HUES64 (cell line): ENCODE measurements around the gene SELP.

Source experiments
- H3K27ac ChIP-seq: 2 replicates; pipeline ENCODE4 v1.7.0; 2013; ENCODE audit warnings: low read depth, low read length, inconsistent platforms
- H3K27me3 ChIP-seq: 2 replicates; pipeline ENCODE4 v1.6.1; 2013; ENCODE audit warnings: mild to moderate bottlenecking, low read length; ENCODE audit not compliant: insufficient read depth
- H3K36me3 ChIP-seq: 2 replicates; pipeline ENCODE4 v1.6.1; 2013; ENCODE audit warnings: mild to moderate bottlenecking, low read length; ENCODE audit not compliant: insufficient read depth
- H3K4me1 ChIP-seq: 2 replicates; pipeline ENCODE4 v1.6.1; 2013; ENCODE audit warnings: mild to moderate bottlenecking, low read length, moderate library complexity; ENCODE audit not compliant: insufficient read depth
- H3K4me3 ChIP-seq: 2 replicates; pipeline ENCODE4 v1.5.1; 2013; ENCODE audit warnings: mild to moderate bottlenecking, low read length, moderate library complexity
- H3K9ac ChIP-seq: 2 replicates; pipeline ENCODE4 v1.6.1; 2013; ENCODE audit warnings: mild to moderate bottlenecking, low read depth, low read length
- H3K9me3 ChIP-seq: 2 replicates; pipeline ENCODE4 v1.6.1; 2013; ENCODE audit warnings: low read depth, low read length; ENCODE audit not compliant: insufficient read depth
- WGBS: fragments of 150-250, 120-280 bp; methylation state at CpG from one replicate; pipeline ENCODE4 v1.1.7; 2013; ENCODE audit warnings: missing lambda C conversion rate; 5-methylcytosine and 5-hydroxymethylcytosine counted together

Gene SELP

DNA sequence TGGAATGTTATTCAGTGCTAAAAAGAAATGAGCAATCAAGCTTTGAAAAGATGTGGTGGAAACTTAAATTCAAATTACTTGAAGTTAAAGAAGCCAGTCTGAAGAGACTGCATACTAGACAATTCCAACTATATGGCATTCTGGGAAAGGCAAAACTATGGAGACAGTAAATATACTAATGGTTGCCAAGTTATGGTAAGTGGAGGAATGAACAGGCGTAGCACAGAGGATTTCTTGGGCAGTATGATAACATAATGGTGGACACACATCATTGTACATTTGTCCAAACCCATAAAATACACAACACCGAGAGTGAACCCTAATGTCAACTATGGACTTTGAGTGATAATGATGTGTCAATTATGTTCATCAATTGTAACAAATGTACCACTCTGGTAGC, 21.1 kb upstream of the SELP start:
- no peak overlapping the region for H3K4me3 ChIP-seq
- no peak overlapping the region for H3K27ac ChIP-seq
- peaks cover 6% of the 10 kb centered on the region; the same call in 1 of the 2 replicates for H3K4me1 ChIP-seq
- H3K36me3 ChIP-seq, result no peaks in the 10 kb centered on the region
- WGBS, result 86% methylated on average over 1 of the region's 2 CpGs
- H3K9ac ChIP-seq, result no peak overlapping the region
- H3K27me3 ChIP-seq, result no peaks in the 10 kb centered on the region
- no peaks in the 10 kb centered on the region for H3K9me3 ChIP-seq

GRCh38 chr1:169650551-169650950, 20.6 kb upstream of the SELP start:
- H3K4me1 ChIP-seq, result peaks cover 6% of the 10 kb centered on the region; the same call in 1 of the 2 replicates
- H3K9me3 ChIP-seq, result no peaks in the 10 kb centered on the region
- no peaks in the 10 kb centered on the region for H3K36me3 ChIP-seq
- H3K27me3 ChIP-seq, result no peaks in the 10 kb centered on the region
- H3K4me3 ChIP-seq, result no peak overlapping the region
- 81% methylated on average over 4 of the region's 4 CpGs for WGBS
- H3K9ac ChIP-seq, result no peak overlapping the region
- H3K27ac ChIP-seq, result no peak overlapping the region

- Histone ChIP-seq H3K4me1 (peaks cover 6% of the 10 kb centered on the region; the same call in 1 of the 2 replicates), H3K4me3 (no peak overlapping the region), H3K27me3 (no peaks in the 10 kb centered on the region), H3K9me3 (no peaks in the 10 kb centered on the region), H3K27ac (no peak overlapping the region), H3K9ac (no peak overlapping the region), H3K36me3 (no peaks in the 10 kb centered on the region)
- WGBS, result 78% methylated on average over 1 of the region's 1 CpG
Observed at GRCh38 chr1:169648709-169649108, 18.8 kb upstream of the SELP start.

DNA sequence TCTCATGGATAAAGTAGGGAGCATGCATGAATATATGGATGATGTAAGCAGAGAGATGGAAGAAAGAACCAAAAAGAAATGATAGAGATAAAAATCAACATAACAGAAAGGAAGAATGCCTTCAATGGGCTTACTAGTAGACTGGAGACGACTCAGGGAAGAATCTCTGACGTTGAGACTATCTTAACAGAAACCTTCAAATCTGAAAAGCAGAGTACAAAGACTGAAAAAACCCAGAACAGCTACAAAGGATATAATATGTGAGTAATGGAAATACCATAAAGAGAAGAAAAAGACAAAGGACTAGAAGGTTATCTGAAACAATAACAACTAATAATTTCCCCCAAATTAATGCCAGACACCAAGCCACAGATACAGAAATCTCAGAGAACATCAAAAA, 18.3 kb upstream of the SELP start:
- Histone ChIP-seq H3K4me1 (peaks cover 6% of the 10 kb centered on the region; the same call in 1 of the 2 replicates), H3K9ac (no peak overlapping the region), H3K9me3 (no peaks in the 10 kb centered on the region), H3K27me3 (no peaks in the 10 kb centered on the region), H3K4me3 (no peak overlapping the region), H3K27ac (no peak overlapping the region), H3K36me3 (no peaks in the 10 kb centered on the region)
- WGBS, result no CpG with 5 or more reads among the region's 2 CpGs

- Histone ChIP-seq H3K27ac (no peak overlapping the region), H3K9me3 (no peaks in the 10 kb centered on the region), H3K27me3 (no peaks in the 10 kb centered on the region), H3K4me3 (no peak overlapping the region), H3K9ac (no peak overlapping the region), H3K36me3 (no peaks in the 10 kb centered on the region), H3K4me1 (peaks cover 6% of the 10 kb centered on the region; the same call in 1 of the 2 replicates)
Observed at GRCh38 chr1:169647512-169647911, 17.6 kb upstream of the SELP start.

- 85% methylated on average over 3 of the region's 3 CpGs for WGBS
Observed at GRCh38 chr1:169644297-169644696, 14.4 kb upstream of the SELP start.

GRCh38 chr1:169634877-169635276, 5.0 kb upstream of the SELP start:
- H3K27ac ChIP-seq, result no peak overlapping the region
- H3K4me1 ChIP-seq, result no peaks in the 10 kb centered on the region
- no peaks in the 10 kb centered on the region for H3K36me3 ChIP-seq
- 80% methylated on average over 1 of the region's 1 CpG for WGBS
- H3K9me3 ChIP-seq, result peaks cover 20% of the 10 kb centered on the region
- no peak overlapping the region for H3K9ac ChIP-seq
- H3K4me3 ChIP-seq, result no peak overlapping the region
- no peaks in the 10 kb centered on the region for H3K27me3 ChIP-seq

More at GRCh38 chr1:169644297-169644696, 14.4 kb upstream of the SELP start:
- H3K4me1 ChIP-seq, result peaks cover 6% of the 10 kb centered on the region; the same call in 1 of the 2 replicates
- H3K4me3 ChIP-seq, result no peak overlapping the region
- H3K36me3 ChIP-seq, result no peaks in the 10 kb centered on the region
- H3K9me3 ChIP-seq, result no peaks in the 10 kb centered on the region
- H3K9ac ChIP-seq, result no peak overlapping the region
- H3K27ac ChIP-seq, result no peak overlapping the region
- H3K27me3 ChIP-seq, result no peaks in the 10 kb centered on the region

GRCh38 chr1:169634145-169634544, 4.2 kb upstream of the SELP start:
- Histone ChIP-seq H3K4me3 (no peak overlapping the region), H3K27me3 (no peaks in the 10 kb centered on the region), H3K4me1 (no peaks in the 10 kb centered on the region), H3K9me3 (peaks cover 20% of the 10 kb centered on the region), H3K36me3 (no peaks in the 10 kb centered on the region), H3K27ac (no peak overlapping the region), H3K9ac (no peak overlapping the region)
- 96% methylated on average over 1 of the region's 1 CpG for WGBS

GRCh38 chr1:169631249-169631648, 1.3 kb upstream of the SELP start:
- 97% methylated on average over 3 of the region's 3 CpGs for WGBS
- Histone ChIP-seq H3K36me3 (no peaks in the 10 kb centered on the region), H3K4me1 (no peaks in the 10 kb centered on the region), H3K27me3 (no peaks in the 10 kb centered on the region), H3K27ac (no peak overlapping the region), H3K4me3 (no peak overlapping the region), H3K9me3 (peaks cover 18% of the 10 kb centered on the region), H3K9ac (no peak overlapping the region)

DNA sequence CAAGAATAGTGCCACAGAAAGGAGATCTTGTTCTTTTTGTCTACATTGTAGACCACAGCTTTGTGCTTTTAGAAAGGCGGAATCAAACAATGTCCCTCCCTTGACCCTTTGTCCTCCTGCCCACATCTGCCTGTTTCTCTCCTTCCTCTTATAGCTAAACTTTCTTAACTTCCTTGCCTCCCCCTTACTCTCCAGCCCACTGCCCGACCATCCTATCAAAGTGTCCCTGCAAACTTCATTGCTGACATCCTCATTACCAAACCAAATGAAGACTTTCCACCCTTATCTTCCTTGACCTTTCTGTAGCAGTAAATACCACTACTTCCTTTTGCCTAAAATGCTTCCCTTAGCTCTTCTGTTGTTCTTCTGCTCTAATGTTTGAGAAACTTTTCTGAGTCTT, 5.0 kb downstream of the SELP start:
- Histone ChIP-seq H3K36me3 (no peaks in the 10 kb centered on the region), H3K9me3 (no peaks in the 10 kb centered on the region), H3K4me1 (no peaks in the 10 kb centered on the region), H3K9ac (no peak overlapping the region), H3K27me3 (no peaks in the 10 kb centered on the region), H3K4me3 (no peak overlapping the region), H3K27ac (no peak overlapping the region)
- 87% methylated on average over 2 of the region's 2 CpGs for WGBS

DNA sequence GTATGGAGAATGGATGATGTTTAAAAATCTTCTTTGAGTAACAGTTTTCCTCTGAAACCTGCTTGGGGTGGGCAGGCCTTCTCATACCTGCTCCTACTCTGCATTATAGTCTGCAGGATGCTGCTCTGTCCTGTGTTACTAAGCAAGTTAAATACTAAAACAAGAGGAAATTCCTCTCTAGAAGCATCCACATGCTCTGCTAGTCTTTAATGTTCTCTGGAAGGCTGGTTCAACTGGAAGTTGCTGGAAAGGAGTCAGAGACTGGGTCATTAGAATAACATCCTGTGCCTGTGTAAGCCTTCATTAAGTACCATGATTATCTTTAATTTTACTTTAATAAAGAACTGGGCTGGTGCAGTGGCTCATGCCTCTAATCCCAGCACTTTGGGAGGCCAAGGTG, 5.8 kb downstream of the SELP start:
- Histone ChIP-seq H3K36me3 (no peaks in the 10 kb centered on the region), H3K4me1 (no peaks in the 10 kb centered on the region), H3K27me3 (no peaks in the 10 kb centered on the region), H3K9ac (no peak overlapping the region), H3K27ac (no peak overlapping the region), H3K4me3 (no peak overlapping the region), H3K9me3 (no peaks in the 10 kb centered on the region)

GRCh38 chr1:169623132-169623926, 6.6 kb downstream of the SELP start:
- no peaks in the 10 kb centered on the region for H3K27me3 ChIP-seq
- H3K4me3 ChIP-seq, result no peak overlapping the region
- no peak overlapping the region for H3K9ac ChIP-seq
- no peaks in the 10 kb centered on the region for H3K4me1 ChIP-seq
- H3K27ac ChIP-seq, result no peak overlapping the region
- WGBS, result 96% methylated on average over 6 of the region's 6 CpGs
- no peaks in the 10 kb centered on the region for H3K36me3 ChIP-seq
- no peaks in the 10 kb centered on the region for H3K9me3 ChIP-seq
